Activated CD4-positive, alpha-beta T cell treated with anti-CD3 and anti-CD28 coated beads, Interleukin-2, amount 50 U/mL, for 16 hours (primary cell): ENCODE results near the gene CHST12.
A peak's percentile ranks its signal among the peaks of the same experiment; 100 is the strongest.
"Not testable (repeated sequence)": the region's sequence is repeated elsewhere in the genome, so short reads cannot be mapped to it uniquely, and the experiment has no call there.

Experiments
- DNase-seq: peaks from one replicate; pipeline ENCODE4 v3.0.0-alpha.2; 2020

The CHST12 gene

GRCh38 chr7:2403014-2403717 lies at the start of gene CHST12:
Gene CHST12 (plus strand): TSS chr7:2403611. CDS start chr7:2432640, 29,029 bp downstream.
- DNase-seq, result peak; percentile 93

- DNase-seq, result peak; percentile 91
These were observed 49.5 kb upstream of the CHST12 start for GRCh38 chr7:2353936-2354185.

DNA sequence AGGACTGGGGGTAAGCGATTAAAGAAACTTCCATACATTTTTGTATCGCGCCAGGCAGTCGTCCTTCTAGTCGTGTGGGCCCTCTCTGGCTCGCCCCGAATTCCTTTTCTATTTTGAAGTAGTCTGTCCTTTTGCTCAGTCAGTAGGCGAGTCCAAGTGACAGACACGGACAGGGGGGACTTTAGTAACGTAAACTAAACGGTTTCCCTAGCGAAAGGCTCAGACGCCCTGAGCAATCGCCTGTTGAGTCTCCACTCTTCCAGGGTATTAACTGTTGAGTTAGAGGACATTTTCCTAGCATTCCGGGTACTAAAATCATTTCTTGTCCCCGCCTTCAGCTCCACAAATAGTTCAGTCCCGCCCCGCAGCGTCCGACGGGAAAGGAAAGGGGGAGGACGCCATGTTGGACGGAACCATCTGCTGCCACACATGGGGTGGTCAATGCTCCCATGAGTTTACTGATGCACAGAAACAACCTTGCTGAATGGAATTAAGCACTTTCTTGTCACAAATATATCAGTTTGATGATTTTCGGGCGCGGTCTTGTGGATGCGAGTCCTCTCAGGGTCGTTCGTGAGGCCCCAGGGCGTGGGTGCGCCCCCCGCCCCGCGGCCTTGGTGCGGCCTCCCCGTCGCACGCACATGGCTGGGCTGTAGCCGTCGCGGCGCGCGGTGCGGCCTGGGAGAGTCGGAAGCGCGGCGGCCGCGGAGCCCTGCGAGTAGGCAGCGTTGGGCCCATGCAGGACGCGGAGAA lies 49.0 kb upstream of the CHST12 start, which contains the start of gene EIF3B:
Gene EIF3B (plus strand): TSS at position 642 of the 753 bp plus-strand sequence. CDS start 95 bp downstream, at position 737.
- peak; percentile 87 for DNase-seq

DNA sequence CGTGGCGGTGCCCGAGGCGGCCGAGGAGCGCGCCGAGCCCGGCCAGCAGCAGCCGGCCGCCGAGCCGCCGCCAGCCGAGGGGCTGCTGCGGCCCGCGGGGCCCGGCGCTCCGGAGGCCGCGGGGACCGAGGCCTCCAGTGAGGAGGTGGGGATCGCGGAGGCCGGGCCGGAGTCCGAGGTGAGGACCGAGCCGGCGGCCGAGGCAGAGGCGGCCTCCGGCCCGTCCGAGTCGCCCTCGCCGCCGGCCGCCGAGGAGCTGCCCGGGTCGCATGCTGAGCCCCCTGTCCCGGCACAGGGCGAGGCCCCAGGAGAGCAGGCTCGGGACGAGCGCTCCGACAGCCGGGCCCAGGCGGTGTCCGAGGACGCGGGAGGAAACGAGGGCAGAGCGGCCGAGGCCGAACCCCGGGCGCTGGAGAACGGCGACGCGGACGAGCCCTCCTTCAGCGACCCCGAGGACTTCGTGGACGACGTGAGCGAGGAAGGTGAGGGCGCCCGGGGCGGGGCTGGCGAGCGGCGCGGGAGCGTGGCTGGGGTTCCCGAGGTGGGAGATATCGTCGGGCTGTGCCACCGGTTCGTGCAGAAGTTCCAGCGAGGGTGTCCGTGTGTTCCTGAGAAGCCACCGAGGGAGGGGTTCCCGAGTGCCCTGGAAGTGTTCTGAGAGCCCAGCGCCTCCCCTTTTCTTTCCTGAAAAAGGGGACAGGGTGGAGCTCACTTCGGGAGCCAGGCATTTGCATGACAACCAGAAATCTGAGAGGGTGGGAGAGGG lies 48.3 kb upstream of the CHST12 start:
- DNase-seq, result no peak

GRCh38 chr7:2355705-2356008 lies 47.8 kb upstream of the CHST12 start:
- no peak for DNase-seq

- DNase-seq, result no peak
These were observed 46.2 kb upstream of the CHST12 start for GRCh38 chr7:2357165-2357564.

DNA sequence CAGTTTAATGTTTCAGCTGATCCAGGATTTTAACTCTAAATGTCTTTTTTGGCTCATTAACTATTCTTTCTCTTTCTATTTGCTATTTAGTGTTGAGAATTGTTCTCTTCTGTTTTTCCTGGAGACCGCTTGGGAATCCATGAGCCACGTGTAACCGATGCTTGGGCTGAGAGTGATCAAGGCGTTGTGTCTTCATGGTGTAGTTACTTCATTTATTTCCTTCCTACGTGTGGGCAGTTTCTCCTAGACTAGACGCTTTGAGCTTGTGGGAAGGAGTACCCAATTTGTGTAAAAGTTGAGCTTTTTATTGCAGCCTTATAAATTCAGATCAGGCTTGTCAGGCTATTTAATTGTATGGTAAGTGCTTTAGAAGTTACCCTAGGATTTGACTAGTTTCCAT lies 45.8 kb upstream of the CHST12 start:
- DNase-seq, result no peak

- no peak for DNase-seq
These were observed 44.4 kb upstream of the CHST12 start for GRCh38 chr7:2358968-2359527.

DNA sequence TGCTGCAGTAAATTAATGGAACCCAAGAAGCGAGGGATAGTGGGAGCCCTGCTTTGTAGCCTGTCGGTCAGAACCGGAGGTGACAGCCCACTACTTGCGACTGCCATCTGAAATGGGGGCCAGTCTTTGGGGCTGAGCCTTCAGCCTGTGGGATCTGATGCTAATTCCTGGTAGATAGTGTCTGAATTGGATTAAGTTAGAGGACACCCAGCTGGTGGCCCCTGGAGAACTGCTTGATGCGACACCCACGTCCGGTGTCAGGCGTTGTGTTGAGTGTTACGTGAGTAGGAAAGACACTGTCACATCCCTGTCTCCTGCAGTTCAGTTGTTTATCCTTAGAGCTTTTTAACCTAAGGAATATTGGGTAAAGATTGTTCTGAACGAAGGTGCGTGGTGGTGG lies 43.8 kb upstream of the CHST12 start:
- no peak for DNase-seq

DNA sequence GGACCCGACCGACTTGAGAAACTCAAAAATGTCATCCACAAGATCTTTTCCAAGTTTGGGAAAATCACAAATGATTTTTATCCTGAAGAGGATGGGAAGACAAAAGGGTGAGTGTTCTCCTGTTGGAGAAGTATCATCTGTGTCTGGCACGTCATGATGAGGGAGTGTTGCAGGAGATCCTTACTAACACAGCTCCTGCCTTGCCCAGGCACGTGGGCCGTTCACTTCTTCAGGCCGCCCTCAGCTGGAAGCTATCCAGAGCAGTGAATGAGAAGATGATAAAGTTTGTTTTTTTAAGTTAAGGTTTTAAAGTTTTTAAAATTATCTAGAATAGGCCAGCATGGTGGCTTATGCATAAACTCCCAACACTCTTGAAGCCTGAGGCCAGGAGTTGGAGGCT lies 42.6 kb upstream of the CHST12 start:
- no peak for DNase-seq

DNA sequence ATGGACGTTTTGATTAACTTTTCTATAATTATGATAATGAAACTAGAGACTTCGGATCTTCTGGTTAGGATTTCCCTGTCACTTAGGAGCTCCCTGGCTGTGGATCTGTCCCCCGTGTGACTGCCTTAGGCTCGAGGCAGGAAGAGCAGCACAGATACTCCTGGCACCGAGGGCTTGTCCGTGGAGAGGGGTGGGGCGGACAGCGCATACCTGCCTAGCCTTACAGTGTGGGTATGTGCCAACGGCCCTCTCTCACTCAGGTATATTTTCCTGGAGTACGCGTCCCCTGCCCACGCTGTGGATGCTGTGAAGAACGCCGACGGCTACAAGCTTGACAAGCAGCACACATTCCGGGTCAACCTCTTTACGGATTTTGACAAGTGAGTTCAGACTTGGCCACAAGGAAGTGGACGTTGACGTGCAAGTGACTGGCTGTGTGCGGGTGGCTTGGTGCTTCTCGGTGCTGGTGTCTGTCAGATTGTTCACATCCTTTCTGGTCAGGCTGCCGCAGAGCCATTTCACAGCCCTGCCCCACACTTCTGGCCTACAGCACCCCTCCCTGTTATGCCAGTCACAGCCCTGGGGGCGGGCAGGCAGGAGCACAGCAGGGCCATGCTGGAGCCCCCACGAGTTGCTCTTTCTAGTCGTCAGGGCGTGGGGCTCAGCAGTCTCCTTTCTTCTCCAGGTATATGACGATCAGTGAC lies 40.9 kb upstream of the CHST12 start:
- no peak for DNase-seq

DNA sequence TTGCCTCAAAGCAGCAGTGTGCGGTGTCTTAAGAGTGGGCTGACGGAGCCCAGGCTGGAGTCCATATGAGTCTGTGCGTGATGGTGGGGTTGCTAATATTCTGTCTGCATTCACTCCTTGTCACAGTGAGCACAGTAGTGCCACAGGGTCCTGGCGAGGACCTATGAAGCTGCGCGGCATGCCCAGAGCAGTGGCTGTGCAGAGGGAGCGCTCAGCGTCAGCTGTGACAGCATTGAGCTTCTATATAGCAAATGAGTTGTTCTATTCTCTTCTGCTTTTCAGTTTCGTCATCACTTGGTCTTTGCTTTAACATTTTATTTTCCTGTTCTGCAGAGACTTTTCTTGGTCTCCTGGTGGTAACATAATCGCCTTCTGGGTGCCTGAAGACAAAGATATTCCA lies 34.3 kb upstream of the CHST12 start:
- no peak for DNase-seq

GRCh38 chr7:2371329-2371728 lies 32.1 kb upstream of the CHST12 start:
- DNase-seq, result no peak

GRCh38 chr7:2372724-2373123 lies 30.7 kb upstream of the CHST12 start:
- DNase-seq, result no peak

DNA sequence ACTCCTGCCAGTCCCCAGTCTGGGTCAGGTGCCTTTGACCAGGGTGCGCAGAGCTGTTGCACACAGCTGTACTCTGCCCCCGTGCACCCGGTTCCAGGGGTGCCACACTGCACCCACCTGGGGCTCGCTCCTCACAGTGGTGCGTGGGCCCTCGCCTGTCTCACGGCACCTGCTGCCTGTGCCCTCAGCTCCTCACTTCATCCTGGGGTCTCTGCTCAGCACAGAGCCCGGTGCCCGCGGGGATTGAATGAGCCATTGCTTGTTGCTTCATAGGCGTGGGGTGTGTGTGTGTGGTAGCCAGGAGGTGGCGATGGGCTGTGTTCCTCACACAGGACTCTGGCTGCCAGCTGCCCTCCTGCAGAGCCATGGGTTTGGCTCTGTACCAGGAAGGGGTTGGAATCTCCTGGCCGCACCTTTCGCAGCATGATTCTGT lies 30.3 kb upstream of the CHST12 start:
- DNase-seq, result no peak

GRCh38 chr7:2373646-2374045 lies 29.8 kb upstream of the CHST12 start:
- DNase-seq, result no peak

DNA sequence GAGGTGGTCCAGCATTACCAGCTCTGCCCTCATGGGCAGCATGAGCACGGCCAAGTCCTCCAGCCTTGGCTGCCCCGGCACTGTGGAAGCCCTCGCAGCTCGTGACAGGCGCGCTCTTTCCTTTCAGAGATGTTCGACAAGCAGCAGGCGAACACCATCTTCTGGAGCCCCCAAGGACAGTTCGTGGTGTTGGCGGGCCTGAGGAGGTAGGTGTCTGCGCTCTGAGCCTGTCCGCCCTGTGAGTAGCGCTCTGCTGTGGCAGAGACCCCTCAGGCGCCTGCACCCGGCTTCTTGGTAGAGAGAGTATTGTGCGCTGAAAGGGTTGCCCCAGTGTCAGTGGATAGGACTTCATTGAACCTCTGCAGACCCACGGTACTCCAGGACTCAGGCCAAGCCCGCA lies 29.0 kb upstream of the CHST12 start:
- DNase-seq, result no peak

GRCh38 chr7:2374830-2375728 lies 28.3 kb upstream of the CHST12 start:
- no peak for DNase-seq

- DNase-seq, result no peak
These were observed 26.9 kb upstream of the CHST12 start for GRCh38 chr7:2376351-2377154.

GRCh38 chr7:2377492-2377891 lies 25.9 kb upstream of the CHST12 start:
- not testable (repeated sequence) for DNase-seq

GRCh38 chr7:2378125-2378524 lies 25.3 kb upstream of the CHST12 start:
- not testable (repeated sequence) for DNase-seq
